Measurements from ENCODE around the gene RACGAP1.

DNA sequence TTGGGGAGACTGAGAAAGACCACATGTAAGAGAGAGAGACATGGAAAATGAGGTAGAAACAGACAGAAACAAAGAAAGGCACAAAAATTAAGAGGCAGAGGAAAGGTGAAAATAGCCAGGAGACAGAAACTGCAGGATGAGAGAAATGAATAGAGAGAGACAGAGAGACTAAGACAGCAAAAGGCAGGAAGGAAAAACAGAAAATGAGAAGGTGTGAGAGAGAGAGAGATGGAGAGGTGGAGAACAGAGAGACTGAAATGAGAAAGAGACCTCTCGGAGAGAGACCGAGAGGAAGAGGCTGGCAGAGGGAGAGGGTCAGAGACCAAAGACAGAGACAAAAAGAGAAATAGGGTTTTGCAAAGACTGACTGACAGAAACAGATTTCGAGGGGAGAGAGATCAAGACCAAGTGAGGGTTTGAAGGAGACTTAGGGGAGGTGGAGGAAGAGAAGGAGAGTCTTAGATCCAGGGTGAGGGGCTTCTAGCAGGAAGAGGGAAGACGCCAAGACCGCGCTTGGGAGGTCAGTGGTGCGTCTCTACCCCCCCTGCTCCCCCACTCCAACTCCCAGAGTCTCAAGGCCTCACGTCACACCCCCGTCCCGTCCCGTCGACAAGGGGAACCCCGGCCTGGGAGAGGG lies 64.7 kb downstream of the RACGAP1 start:
- TF ChIP-seq CTCF (IDR thresholded peaks at IDR 0.05) (no peak), POLR2A (IDR thresholded peaks at IDR 0.05) (no peak)

Data from adrenal gland (tissue), 5 donors.